ENCODE data around the gene PHLDB2. TPM values are rescaled to one million over a fixed set of nuclear protein-coding genes. Genes with fewer than 3 reads are reported as not detected.
"Not testable (repeated sequence)": the region's sequence is repeated elsewhere in the genome, so short reads cannot be mapped to it uniquely, and the experiment has no call there.

Gene PHLDB2
- total RNA-seq, 4 donors from 2014 or later, result 56.9 to 108 (median 68.7) TPM

DNA sequence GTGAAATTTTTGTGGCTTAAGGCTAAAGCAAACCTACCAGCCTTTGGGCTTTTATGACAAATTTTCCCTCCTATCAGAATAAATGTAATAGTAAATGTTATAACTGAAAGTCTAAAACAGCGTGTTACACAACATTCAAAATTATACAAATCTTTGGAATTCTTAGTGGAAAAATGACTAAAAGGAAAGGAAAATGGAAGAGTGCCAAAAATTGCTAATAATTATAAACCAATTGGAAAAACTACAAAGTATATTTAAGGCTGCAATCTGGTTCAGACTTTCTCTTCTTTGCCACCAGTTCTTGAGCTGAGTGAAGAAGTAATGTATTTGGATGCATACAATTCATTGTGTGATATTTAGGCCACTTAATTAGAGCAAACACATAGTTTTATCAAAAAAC, 45.6 kb upstream of the PHLDB2 start:
- H3K9me3 ChIP-seq, result no peaks in the 10 kb centered on the region
- no peak for DNase-seq
- no peaks in the 10 kb centered on the region for H3K27me3 ChIP-seq
- no peak overlapping the region for H3K27ac ChIP-seq
- TF ChIP-seq POLR2A (IDR thresholded peaks at IDR 0.05), result no peak
- TF ChIP-seq, protein P1, sequence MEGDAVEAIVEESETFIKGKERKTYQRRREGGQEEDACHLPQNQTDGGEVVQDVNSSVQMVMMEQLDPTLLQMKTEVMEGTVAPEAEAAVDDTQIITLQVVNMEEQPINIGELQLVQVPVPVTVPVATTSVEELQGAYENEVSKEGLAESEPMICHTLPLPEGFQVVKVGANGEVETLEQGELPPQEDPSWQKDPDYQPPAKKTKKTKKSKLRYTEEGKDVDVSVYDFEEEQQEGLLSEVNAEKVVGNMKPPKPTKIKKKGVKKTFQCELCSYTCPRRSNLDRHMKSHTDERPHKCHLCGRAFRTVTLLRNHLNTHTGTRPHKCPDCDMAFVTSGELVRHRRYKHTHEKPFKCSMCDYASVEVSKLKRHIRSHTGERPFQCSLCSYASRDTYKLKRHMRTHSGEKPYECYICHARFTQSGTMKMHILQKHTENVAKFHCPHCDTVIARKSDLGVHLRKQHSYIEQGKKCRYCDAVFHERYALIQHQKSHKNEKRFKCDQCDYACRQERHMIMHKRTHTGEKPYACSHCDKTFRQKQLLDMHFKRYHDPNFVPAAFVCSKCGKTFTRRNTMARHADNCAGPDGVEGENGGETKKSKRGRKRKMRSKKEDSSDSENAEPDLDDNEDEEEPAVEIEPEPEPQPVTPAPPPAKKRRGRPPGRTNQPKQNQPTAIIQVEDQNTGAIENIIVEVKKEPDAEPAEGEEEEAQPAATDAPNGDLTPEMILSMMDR (IDR thresholded peaks at IDR 0.05), result no peak
- intact Hi-C loops (cut with DNase I; ENCODE audit: low total_unique reads), result no loop called here
- H3K4me1 ChIP-seq, result no peaks in the 10 kb centered on the region
- H3K4me3 ChIP-seq, result no peak overlapping the region
- H3K36me3 ChIP-seq, result no peaks in the 10 kb centered on the region

DNA sequence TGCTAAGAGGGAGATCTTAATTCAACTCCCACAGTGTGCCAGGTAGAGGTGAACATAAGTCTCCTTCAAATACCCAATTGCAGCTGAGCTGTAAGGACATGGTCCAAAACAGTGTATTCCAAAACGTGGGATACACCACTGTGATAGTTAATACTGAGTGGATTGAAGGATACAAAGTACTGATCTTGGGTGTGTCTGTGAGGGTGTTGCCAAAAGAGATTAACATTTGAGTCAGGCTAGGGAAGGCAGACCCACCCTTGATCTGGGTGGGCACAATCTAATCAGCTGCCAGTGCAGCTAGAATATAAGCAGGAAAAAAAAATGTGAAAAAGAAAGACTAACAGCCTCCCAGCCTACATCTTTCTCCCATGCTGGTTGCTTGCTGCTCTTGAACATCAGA, 45.1 kb upstream of the PHLDB2 start:
- Histone ChIP-seq H3K4me3 (no peak overlapping the region), H3K27ac (no peak overlapping the region), H3K4me1 (no peaks in the 10 kb centered on the region), H3K27me3 (no peaks in the 10 kb centered on the region), H3K9me3 (no peaks in the 10 kb centered on the region), H3K36me3 (no peaks in the 10 kb centered on the region)
- intact Hi-C loops (cut with DNase I; ENCODE audit: low total_unique reads), result no loop called here
- no peak for DNase-seq
- no peak for TF ChIP-seq POLR2A (IDR thresholded peaks at IDR 0.05)

DNA sequence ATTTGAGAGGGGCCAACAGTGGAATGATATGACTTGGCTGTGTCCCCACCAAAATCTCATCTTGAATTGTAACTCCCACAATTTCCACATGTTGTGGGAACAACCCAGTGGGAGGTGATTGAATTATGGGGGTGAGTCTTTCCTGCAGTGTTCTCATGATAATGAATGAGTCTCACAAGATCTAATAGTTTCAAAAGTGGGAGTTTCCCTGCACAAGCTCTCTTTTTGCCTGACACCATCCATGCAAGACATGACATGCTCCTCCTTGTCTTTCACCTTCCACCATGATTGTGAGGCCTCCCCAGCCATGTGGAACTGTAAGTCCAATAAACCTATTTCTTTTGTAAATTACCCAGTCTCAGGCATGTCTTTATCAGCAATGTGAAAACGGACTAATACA, 42.3 kb upstream of the PHLDB2 start:
- H3K4me3 ChIP-seq; H3K27me3 ChIP-seq; H3K27ac ChIP-seq; H3K9me3 ChIP-seq; intact Hi-C loops (cut with DNase I; ENCODE audit: low total_unique reads); H3K36me3 ChIP-seq; DNase-seq; H3K4me1 ChIP-seq: not testable (repeated sequence)

DNA sequence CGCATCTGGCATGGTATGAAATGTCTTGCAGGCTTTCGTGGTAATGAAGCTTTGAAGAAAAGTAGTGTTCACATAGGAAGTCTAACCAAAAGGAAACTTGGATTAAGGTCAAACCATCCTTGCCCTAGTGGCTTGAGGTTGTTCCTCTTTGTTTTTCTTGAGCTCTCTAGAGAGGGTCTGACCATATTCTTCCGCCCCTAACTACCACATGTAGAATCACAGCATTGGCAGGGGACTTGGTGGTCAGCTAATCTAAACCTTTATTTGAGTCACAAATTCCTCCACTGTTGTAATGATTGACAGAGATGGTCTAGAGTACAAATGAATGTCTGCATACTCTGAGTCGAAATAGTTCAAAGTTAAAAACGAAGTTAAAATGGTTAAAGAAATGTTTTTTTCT, 39.1 kb upstream of the PHLDB2 start:
- Histone ChIP-seq H3K9me3 (no peaks in the 10 kb centered on the region), H3K27ac (no peak overlapping the region), H3K27me3 (no peaks in the 10 kb centered on the region), H3K4me3 (no peak overlapping the region), H3K4me1 (no peaks in the 10 kb centered on the region), H3K36me3 (no peaks in the 10 kb centered on the region)
- intact Hi-C loops (cut with DNase I; ENCODE audit: low total_unique reads), result no loop called here
- TF ChIP-seq, protein P1 (IDR thresholded peaks at IDR 0.05), result no peak
- no peak for TF ChIP-seq POLR2A (IDR thresholded peaks at IDR 0.05)
- DNase-seq, result no peak

DNA sequence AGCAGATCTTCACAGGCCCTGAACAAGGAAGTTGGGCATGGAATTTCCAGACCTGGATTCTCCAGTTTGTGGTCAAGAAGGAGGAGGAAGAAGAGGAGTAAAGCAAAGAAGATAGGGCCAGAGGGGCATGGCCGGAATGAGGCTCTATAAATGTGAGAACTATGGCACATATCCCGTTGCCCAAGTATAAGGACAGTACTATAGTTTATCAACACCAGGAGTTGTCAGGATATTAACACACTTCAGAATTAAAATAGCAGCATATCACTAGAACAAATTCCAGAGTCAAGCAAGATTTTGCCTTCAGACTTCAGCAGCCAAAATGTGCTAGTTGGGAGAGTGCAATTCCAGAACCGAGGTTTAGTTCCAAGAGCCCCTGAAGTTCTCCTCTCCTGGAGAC, 38.4 kb upstream of the PHLDB2 start:
- Histone ChIP-seq H3K4me1 (no peaks in the 10 kb centered on the region), H3K9me3 (no peaks in the 10 kb centered on the region), H3K36me3 (no peaks in the 10 kb centered on the region), H3K27ac (no peak overlapping the region), H3K4me3 (no peak overlapping the region), H3K27me3 (no peaks in the 10 kb centered on the region)
- TF ChIP-seq POLR2A (IDR thresholded peaks at IDR 0.05), result no peak
- TF ChIP-seq, protein P1 (IDR thresholded peaks at IDR 0.05), result no peak
- intact Hi-C loops (cut with DNase I; ENCODE audit: low total_unique reads), result no loop called here
- no peak for DNase-seq

DNA sequence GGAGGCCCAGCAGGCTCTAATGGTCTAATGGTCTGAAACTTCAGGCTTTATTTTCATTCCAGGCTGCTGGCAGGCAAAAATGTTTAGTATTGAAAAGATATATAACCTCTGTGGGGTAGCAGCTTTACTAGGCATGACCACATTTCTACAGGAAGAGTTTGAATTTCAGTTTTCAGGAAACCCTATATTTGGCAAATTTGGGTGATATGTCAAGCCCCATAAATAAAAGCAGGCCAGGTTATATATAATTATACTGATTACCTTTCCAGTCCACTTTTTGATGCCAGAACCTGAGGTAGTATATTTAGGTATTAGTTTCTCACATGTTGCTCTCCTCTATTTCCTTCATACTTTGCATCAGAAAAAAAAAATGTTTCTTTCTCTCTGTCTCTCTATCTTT, 37.2 kb upstream of the PHLDB2 start:
- Histone ChIP-seq H3K27ac (no peak overlapping the region), H3K27me3 (no peaks in the 10 kb centered on the region), H3K4me3 (no peak overlapping the region), H3K4me1 (no peaks in the 10 kb centered on the region), H3K9me3 (no peaks in the 10 kb centered on the region), H3K36me3 (no peaks in the 10 kb centered on the region)
- DNase-seq, result no peak
- intact Hi-C loops (cut with DNase I; ENCODE audit: low total_unique reads), result no loop called here
- TF ChIP-seq POLR2A (IDR thresholded peaks at IDR 0.05), result no peak
- TF ChIP-seq, protein P1 (IDR thresholded peaks at IDR 0.05), result no peak

All from uterus (tissue), 4 donors.